GM21526 (cell line): ENCODE data around the gene NPAS4.
A peak's percentile ranks its signal among the peaks of the same experiment; 100 is the strongest.
"Not testable (repeated sequence)": the region's sequence is repeated elsewhere in the genome, so short reads cannot be mapped to it uniquely, and the experiment has no call there.

Source experiments
- ATAC-seq: cut with Tn5 transposase; IDR thresholded peaks from one replicate; pipeline ENCODE4 v1.9.1; 2021; ENCODE audit warnings: moderate library complexity; ENCODE audit not compliant: unreplicated experiment, low FRiP score

The NPAS4 gene

DNA sequence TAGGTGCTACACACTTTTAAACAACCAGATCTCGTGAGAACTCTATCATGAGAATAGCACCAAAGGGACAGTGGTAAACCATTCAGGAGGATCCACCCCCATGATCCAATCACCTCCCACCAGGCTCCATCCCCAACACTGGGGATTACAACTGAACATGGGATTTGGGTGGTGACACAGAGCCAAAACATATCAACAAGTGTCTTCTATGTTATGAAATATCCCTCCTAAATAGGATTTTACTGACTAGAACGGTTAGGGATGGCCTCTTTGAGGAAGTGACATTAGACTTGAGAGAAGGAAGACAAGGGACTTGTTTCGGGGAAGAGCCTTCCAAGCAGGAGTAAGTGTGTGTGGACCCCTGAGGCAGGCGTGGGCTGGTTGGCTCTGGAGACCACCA is 29.7 kb downstream of the NPAS4 start:
- ATAC-seq = no peak

DNA sequence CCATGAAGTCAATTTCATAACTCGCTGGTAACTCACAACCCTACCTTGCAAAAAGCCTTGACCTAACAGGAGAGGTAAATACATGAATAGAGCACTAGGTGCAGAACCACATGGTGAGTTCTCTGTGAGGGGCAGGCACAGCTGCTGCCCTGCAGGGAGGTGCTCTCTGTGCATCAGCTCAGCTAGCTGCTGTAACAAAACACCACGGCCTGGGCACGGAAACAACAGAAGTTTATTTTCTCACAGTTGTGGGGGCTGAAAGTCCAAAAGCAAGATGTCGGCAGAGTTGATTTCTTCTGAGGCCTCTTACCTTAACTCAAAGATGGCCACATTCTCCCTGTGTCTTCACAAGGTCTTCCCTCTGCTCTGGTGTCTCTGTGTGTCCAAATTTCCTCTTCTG is 30.8 kb downstream of the NPAS4 start:
- no peak for ATAC-seq

DNA sequence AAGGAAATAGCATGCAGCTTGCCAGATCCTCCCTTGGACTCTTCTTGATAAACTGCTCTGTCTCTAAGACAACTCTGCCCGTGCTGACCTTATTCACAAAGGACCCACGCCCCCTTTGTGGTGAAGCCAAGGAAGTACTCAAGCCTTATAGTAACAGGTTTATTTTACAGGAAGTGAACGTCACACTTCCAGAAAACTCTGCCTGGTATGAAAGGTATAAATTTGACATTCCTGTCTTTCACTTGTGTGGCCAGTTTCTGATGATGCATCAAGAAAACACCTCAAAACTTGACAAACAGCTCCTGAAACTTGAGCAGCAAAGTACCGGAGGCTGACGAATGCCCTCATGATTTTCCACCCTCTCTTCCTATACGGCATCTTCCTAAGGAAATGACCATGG is 33.4 kb downstream of the NPAS4 start:
- no peak for ATAC-seq

DNA sequence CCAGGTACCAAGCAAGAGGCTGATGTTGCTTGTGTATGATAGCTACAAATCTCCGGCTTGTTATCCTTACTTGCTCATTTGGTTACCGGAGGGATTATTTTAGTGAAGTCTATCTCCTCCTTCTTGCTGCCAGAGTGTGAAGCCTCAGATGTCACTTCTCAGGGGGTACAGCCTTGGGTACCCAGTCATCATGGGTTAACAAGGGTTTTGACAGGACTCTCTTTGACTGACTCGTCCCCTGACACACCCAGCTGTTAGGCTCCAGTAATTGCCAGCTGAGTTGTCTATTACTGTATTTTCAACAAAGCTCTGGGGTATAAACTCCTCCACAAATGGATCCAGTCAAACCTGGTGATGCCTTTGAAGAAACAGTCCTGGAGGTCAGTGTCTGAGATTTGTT is 34.0 kb downstream of the NPAS4 start:
- no peak for ATAC-seq

DNA sequence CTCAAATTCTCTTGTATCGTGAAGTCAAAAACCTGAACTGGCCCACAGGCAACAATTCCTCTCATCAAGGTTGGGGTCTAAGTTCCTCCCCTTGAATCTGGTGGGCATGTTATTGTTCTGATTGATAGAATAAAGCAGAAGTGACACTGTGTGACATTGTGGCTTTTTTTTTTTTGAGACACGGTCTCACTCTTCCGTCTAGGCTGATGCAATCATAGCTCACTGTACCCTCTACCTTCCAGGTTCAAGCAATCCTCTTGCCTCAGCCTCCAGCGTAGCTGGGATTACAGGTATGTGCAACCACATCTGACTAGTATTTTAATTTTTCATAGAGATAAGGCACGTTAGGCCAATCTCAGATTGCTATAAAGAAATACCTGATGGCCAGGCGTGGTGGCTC is 37.0 kb downstream of the NPAS4 start:
- ATAC-seq = no peak

DNA sequence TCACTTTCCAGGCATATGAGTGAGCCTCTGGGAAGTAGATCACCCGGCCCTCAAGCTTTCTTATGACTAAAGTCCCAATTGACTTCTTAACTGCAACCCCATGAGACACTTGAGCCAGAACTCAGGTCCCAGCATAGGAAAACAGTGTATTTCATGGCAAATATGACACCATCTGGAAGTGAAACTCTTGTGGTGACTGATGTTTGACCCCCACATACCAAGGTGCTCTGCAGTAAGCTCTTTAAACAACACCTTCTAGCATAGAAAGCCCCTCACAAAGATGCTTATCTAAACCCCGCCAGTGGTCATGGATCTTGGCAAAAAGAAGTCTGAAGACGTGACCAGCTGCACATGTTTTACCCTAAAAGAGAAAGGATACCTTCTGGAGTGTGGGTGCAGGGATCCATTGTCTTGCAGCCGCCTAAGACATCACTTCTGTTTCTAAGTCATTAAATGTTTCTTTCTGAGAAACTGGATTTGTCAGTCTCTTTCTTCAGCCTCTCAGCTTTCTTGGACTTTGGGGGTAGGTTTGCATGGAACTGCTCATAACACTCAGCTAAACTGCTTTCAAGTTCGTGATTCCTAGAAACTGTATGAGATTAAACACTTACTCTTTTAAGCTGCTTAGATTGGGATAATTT is 38.4 kb downstream of the NPAS4 start:
- ATAC-seq = no peak

DNA sequence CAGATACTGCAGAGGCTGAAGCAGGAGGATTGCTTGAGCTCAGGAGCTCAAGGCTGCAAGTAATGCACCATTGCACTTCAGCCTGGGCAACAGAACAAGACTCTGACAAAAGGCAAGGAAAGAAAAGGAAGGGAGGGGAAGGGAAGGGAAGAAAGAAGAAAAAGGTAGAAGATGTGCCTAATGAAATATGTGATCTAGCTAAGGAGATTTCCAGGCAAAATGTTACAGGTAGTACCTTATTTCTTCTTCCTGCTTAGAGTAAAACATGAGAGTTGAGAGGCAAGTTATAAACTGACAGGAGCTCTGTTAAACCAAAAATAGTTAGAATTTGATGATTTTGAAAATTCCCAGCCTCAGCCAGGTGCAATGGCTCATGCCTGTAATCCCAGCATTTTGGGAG is 41.2 kb downstream of the NPAS4 start:
- ATAC-seq = no peak

DNA sequence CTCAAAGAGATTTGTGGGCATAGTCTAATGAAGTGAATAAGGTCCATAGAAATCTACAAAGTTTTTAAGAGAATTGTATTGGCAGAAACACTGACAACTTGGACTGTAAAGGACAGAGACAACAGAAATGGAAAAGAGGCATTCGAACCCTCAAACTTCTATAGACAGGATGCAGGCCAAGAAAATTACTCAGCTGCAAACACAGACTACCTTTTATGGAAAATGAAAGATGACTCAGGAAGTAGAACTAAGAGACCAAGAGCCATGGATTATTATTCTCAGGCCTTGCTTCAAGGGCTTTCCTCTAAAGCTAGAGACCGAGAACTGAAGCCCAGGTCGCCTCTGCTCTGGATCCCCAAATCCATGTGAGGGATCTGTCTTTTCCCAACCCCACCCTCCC is 42.1 kb downstream of the NPAS4 start:
- no peak for ATAC-seq

DNA sequence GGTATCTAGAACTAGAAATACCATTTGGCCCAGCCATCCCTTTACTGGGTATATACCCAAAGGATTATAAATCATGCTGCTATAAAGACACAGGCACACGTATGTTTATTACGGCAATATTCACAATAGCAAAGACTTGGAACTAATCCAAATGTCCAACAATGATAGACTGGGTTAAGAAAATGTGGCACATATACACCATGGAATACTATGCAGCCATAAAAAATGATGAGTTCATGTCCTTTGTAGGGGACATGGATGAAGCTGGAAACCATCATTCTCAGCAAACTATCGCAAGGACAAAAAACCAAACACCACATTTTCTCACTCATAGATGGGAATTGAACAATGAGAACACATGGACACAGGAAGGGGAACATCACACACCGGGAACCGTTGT is 43.3 kb downstream of the NPAS4 start:
- ATAC-seq = not testable (repeated sequence)

DNA sequence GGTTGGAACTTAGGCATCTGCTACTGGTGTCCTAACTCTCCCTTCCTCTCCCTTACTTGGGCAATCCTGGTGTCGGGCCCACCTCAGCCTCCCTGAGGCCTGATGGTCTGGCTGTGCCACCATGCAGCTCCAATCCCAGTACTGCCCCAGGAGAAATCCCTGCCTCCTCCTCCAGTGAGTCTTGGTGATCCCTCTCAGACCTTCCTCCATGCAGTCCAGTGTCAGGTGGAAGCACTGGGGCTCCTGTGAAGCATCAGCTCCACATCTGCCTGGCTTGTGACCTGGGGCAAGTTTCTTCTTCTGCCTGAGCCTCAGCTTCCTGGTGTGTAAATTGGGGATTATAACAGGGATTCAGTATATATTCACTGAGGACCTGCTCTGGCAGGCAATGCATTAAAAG is 44.1 kb downstream of the NPAS4 start:
- ATAC-seq = no peak

DNA sequence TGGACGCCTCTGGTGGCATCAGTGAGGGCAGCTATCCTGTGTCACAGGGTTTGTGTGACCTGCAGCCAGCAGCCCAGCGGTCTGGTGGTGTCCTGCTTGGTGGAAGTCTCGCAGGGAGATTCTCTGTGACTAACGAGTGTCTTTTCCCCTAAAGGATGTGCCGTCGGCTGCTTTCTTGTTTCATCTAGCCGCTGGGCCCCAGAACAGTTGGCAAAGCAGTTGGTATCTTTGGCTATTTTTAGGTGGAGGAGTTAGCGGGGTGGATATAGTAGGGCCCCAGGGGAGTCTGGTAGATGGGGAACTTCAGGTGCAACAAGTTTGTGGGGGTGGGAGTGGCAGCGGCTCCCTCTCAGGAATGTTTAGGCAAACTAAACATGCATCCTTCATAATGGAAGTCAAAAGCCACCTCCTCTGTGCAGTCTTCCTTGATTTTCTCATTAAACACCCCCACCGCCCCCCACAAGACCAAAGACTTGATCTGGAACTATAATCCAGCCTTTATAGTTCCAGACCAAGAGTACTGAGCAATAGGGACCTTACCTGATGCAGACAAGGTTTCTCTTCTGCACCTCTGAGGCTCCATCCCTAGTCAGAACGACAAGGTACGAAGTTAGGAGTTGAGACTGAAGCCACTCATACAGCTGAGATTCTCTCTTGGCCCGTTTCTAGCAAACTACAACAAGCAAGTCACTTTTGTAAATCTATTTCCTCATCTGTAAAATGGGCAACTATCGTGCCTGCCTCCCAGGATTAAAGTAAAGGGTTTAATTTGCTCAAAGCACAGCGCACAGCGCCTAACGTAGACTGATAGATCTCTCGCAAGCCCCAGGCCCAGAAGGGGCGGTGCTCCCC is 44.8 kb downstream of the NPAS4 start:
- no peak for ATAC-seq

DNA sequence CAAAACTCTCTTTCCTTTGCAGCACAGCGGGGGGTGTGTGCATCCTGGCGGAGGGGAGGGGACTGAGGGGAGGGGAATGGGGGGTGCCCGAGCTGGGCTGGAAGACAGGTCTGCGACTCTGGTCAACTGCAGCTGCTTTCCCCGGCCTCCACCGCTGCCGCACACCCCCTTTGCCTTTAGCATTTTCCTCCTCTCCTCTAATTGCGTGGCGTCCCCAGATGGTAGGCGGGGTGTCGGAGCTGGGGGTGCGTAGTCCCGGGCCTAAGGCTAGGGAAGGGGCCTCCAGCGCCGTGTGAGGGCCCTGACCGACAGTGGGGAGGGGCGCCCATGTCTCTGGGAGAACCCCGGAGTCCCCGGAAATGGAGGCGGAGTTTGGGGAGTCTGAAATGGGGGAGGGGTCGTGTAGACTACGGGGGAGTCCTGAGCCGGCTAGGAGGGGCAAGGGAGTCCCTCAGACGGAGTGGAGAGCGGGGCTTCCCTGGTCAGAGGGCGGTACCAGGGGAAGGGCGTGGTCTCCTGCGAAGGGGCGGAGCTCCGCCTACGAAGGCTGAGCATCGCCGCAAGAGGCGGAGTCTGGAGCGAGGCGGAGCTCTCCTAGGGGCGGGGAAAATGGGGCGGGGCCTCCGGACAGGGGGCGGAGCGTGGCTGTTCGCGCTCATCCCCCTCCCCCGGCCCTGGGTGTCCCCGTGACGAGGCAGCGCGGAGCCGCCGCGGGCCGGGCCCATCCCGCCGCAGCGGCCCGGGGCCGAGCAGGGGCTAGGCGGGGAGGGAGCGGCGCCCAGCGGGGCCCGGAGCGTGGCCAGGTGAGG is 45.6 kb downstream of the NPAS4 start, which contains the start of gene PELI3:
Gene PELI3 (plus strand): TSS at position 681 of the 809 bp plus-strand sequence. CDS start 1,224 bp downstream, outside the sequence.
- ATAC-seq = peak; percentile 63

DNA sequence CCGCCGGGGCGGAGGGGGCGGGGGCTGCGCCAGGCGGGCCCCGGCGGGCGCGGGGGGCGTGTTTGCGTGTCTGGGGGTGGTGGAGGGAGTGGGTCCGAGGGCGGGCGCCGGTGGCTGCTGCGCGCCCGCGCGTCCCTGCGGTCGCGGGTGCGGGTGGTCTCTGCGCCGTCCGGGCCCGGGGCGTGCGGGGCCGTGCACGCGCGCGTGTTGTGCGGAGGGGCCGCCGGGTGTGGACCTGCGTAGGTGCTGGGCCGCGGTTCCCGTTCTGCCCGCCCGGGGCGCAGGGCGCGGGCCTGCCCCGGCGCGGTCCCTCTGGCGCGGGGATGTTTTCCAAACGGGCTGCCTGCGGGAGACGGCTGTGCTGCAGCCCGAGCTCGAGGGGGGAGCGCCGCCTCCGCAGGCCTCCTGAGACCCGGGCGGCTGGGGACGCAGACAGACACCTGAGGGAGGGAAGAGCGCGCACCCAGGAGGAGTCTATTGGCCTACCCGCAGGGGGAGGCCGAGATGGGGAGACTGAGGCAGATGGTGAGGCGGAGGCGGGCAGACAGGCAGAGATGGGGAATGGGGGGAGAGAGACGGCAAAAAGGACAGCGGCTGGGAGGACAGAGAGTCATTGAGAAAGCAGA is 46.3 kb downstream of the NPAS4 start:
- ATAC-seq = peak; percentile 27

DNA sequence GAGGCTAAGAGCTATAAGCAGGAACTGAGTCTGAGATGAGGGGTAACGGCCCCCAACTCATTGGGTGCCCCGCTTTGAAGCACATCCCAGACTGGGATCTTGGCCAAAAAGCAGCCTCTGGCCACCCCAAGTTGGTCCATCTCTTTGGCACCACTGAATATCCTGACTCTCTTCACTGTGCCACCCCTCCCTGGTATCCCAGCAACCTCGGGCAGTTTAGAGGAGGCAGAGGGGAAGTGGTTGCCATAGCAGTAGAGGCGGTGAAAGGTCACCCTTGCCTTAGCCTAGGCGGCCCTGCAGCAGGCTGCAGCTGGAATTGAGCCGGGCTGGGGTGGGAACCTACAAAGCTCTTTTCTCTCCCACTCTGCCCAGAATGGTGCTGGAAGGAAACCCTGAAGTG is 46.9 kb downstream of the NPAS4 start:
- no peak for ATAC-seq

DNA sequence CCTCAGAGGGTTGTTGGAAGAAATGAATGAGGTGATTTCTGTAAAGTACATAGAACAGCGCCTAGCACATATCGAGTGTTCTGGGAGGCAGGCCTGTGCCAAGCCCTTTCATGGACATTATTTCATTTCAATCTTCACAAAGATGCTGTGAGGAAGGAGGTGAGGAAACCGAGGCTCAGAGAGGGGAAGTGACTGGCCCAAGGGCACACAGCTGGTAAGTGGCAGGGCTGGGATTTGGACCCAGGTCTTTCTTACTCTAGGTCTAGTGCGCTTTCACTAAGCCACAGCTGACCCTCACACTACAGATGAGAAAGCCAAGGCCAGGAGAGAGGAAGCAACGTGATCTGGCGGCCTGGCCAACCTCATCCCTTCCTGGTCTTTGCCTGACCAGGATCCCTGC is 47.9 kb downstream of the NPAS4 start:
- no peak for ATAC-seq

DNA sequence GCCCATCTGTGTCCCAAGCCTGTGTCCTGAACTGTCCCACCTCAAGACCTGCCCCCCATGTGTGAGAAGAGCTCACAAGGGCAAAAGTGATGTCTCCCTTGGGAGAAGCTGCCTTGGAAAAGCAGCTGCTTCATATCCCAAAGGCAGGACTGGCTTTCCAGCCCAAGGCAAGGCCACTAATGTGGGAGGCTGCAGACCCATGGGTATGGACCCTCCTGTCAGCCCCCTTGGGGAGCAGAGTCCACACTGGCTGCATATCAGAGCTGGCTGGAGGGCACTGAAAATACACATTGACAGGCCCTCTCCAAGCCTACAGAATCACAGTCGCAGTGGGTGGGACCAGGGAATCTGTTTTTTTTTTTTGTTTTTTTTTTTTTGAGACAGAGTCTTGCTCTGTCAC is 48.6 kb downstream of the NPAS4 start:
- ATAC-seq = no peak

DNA sequence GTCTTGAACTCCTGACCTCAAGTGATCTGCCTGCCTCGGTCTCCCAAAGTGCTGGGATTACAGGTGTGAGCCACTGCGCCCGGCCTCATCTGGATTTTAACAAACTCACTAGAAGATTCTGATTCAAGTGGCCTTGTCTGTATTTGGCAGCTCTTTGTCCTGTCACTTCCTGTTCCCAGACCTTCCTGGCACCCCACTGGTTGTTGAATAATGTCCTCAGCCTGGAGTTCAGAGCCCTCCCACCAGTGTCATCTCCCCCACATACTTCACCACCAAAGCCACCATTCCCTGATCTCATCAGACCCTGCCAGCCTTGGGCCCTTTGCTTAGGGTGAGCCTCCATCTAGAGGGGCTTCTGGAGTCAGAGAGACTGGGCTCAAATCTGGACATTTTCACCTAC is 49.2 kb downstream of the NPAS4 start:
- ATAC-seq = no peak

DNA sequence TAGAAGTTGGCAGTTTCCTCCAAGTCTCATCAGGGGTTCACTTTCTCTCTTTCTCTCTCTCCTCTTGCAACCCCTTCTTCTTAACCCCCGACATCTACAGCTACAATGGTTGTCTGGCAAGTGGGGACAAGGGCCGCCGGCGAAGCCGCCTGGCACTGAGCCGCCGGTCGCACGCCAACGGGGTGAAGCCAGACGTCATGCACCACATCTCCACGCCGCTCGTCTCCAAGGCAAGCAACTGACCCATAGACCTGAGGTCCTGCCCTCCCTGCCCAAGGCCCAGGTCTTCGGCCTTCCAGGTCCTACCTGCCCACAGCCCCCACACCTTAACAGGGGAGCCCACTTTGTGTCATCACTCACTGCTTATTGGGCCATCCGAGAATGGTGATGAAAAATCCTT is 50.3 kb downstream of the NPAS4 start:
- no peak for ATAC-seq

DNA sequence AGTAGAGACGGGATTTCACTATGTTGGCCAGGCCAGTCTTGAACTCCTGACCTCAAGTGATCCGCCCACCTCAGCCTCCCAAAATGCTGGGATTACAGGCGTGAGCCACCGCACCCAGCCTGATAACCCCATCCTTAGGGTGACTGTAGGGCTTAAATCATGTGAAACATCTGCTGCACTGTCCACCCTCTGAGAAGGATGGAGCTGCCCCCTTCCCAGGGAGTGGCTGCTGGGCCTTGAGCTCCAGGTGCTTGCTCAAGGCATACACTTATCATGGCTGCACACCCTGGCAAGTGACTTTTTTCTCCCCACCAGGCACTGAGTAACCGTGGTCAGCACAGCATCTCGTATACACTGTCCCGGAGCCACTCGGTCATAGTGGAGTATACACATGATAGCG is 51.2 kb downstream of the NPAS4 start:
- no peak for ATAC-seq

DNA sequence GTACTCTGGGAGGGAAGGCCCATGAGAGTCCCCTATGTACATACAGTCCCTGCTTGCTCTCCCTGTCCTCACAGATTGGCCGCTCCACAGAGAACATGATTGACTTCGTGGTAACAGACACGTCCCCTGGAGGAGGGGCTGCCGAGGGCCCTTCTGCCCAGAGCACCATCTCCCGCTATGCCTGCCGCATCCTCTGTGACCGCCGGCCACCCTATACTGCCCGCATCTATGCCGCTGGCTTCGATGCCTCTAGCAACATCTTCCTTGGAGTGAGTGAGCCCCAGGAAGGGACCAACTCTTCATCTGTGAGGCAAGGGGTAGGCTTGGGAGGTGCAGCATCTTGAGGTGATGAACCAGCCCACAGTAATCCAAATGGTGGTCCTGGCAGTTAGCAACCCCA is 52.3 kb downstream of the NPAS4 start:
- ATAC-seq = no peak
